ENCODE data around the gene AFF1. TPM values are rescaled to one million over a fixed set of nuclear protein-coding genes. Genes with fewer than 3 reads are reported as not detected.
A peak's percentile ranks its signal among the peaks of the same experiment; 100 is the strongest.

The AFF1 gene
- total and polyA plus RNA-seq, 2 donors from 2014 or later = 13.4 to 187 TPM

DNA sequence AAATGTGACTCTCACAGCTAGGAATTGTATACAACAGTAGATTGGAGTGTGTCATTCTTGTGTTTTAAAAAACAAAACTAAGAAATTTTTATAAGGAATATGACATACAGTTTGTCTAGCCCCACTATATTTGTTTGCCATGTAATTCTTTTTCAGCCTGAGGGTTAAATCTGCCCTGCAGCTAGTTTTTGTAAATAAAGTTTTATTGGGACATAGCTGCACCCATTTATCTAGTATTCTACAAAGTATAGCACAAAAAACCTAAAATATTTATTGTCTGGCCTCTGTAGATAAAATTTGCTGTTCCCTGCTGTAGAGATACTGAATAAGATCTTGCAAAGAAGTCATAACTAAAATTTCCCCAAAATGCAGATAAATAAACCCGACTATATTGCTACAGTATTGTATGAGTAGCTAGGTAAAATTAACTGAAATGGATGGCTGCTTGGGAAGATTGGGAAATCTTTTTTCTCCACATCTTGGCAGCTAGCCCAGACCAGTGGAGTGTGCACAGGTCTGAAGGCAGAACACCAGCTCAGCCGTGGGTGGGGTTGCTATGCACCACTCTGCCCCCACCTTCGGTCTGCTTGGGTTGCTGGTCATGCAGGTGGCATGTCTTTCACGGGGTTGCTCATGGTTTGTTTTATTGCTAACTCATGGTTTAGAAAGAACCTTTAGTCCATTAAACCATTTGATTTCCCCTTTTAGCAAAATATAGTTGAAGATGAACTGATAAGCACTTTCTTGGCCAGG lies 157.8 kb downstream of the AFF1 start:
- peaks cover 6 to 26% (median 21%) of the 10 kb centered on the region in 3 donors for H3K4me1 ChIP-seq (ENCODE audit: control insufficient read depth in 2 of 3, insufficient read depth in 2 of 3, low read depth in 1 of 3, low read length in 3 of 3)
- peak; percentile 84 for FAIRE-seq

DNA sequence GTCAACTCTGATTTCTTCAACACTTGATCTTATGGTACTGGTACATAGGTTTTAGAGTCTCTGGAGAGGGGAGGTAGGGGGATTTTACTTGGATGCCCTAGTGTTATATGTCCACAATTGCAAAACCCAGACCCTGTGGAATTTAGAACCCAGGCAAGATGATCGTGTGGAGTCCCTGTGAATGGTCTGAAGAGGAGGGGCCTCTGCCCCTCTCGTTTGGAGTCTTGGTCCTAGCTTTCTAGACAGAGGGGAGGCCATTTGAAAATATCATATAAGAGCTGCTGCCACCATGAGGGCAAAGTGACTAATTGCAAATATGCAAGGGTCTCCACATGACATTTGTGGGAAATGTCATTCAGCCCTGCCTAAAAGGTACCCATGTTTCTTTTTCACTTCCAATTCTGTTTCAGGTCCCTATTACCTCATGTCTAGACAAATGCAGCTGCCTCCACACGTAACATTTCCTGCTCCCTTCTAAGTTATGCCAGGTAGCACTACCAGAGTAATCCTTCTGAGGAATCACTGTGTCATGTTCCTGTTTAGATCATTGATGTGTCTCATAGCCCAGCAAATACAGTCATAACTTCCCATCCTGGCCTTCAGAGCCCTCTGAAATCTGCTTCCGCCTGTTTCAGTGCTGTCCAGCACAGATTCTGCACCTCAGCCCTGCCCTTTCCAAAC lies 158.8 kb downstream of the AFF1 start:
- peaks cover 6 to 21% (median 21%) of the 10 kb centered on the region in 3 donors for H3K4me1 ChIP-seq (ENCODE audit: control insufficient read depth in 2 of 3, insufficient read depth in 2 of 3, low read depth in 1 of 3, low read length in 3 of 3)
- H3K27ac ChIP-seq (ENCODE audit: low read depth in 2 of 2, low read length in 2 of 2) = peak overlapping the region; percentile 61 to 62
- H3K36me3 ChIP-seq (ENCODE audit: control insufficient read depth in 2 of 3, insufficient read depth in 3 of 3, low read length in 3 of 3) = peaks cover 2 to 13% (median 9%) of the 10 kb centered on the region in 3 donors
- no peak for FAIRE-seq
- no peaks in the 10 kb centered on the region for H3K27me3 ChIP-seq (ENCODE audit: control insufficient read depth, insufficient read depth, low read length)
- TF ChIP-seq, protein P1, sequence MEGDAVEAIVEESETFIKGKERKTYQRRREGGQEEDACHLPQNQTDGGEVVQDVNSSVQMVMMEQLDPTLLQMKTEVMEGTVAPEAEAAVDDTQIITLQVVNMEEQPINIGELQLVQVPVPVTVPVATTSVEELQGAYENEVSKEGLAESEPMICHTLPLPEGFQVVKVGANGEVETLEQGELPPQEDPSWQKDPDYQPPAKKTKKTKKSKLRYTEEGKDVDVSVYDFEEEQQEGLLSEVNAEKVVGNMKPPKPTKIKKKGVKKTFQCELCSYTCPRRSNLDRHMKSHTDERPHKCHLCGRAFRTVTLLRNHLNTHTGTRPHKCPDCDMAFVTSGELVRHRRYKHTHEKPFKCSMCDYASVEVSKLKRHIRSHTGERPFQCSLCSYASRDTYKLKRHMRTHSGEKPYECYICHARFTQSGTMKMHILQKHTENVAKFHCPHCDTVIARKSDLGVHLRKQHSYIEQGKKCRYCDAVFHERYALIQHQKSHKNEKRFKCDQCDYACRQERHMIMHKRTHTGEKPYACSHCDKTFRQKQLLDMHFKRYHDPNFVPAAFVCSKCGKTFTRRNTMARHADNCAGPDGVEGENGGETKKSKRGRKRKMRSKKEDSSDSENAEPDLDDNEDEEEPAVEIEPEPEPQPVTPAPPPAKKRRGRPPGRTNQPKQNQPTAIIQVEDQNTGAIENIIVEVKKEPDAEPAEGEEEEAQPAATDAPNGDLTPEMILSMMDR (IDR thresholded peaks at IDR 0.05; ENCODE audit: borderline replicate concordance, extremely low read depth, insufficient read depth) = peak; percentile 55
- H3K9ac ChIP-seq (ENCODE audit: low read length in 3 of 3) = no peak overlapping the region
- DNase-seq = peak in 4 of 5 donors; percentile 58 to 82 (median 70)
- intact Hi-C loops (cut with DNase I) = no loop called here
- no peaks in the 10 kb centered on the region for H3K9me3 ChIP-seq (ENCODE audit: control insufficient read depth in 2 of 3, insufficient read depth in 1 of 3, low read length in 3 of 3)
- H3K4me3 ChIP-seq (ENCODE audit: low read length in 3 of 3) = no peak overlapping the region

More for the DNA sequence above, 157.8 kb downstream of the AFF1 start:
- intact Hi-C loops (cut with DNase I) = no loop called here
- Histone ChIP-seq H3K9ac (ENCODE audit: low read length in 3 of 3) (no peak overlapping the region), H3K27ac (ENCODE audit: low read depth in 2 of 2, low read length in 2 of 2) (peak overlapping the region; percentile 61 to 62), H3K36me3 (ENCODE audit: control insufficient read depth in 2 of 3, insufficient read depth in 3 of 3, low read length in 3 of 3) (peaks cover 2 to 13% (median 9%) of the 10 kb centered on the region in 3 donors), H3K4me3 (ENCODE audit: low read length in 3 of 3) (no peak overlapping the region), H3K9me3 (ENCODE audit: control insufficient read depth in 2 of 3, insufficient read depth in 1 of 3, low read length in 3 of 3) (no peaks in the 10 kb centered on the region), H3K27me3 (ENCODE audit: control insufficient read depth, insufficient read depth, low read length) (no peaks in the 10 kb centered on the region)
- TF ChIP-seq, protein P1 (IDR thresholded peaks at IDR 0.05; ENCODE audit: borderline replicate concordance, extremely low read depth, insufficient read depth) = no peak
- peak; percentile 82 to 96 (median 93) for DNase-seq

DNA sequence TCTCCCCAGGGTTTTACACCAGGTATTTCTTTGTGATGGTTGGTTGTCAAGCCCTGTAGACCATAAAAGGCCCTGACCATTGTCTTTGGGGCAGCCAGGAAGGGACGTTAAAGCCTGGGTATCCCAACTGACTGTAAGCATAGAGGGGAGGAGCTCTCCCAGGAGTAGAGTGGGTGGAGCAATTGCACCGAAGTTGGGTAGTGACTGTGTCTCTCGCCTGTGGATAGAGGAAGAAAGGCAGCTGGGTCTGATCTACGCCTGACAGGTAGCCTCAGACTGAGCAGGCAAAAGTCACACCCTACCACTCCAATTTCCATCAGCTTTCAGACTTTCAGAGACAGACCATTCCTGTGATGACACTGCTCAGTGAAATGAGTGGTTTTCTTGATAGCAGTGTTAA lies 162.3 kb downstream of the AFF1 start:
- Histone ChIP-seq H3K9ac (ENCODE audit: low read length in 3 of 3) (no peak overlapping the region), H3K9me3 (ENCODE audit: control insufficient read depth in 2 of 3, insufficient read depth in 1 of 3, low read length in 3 of 3) (no peaks in the 10 kb centered on the region), H3K4me1 (ENCODE audit: control insufficient read depth in 2 of 3, insufficient read depth in 2 of 3, low read depth in 1 of 3, low read length in 3 of 3) (peaks cover 0 to 12% (median 8%) of the 10 kb centered on the region in 3 donors), H3K27me3 (ENCODE audit: control insufficient read depth, insufficient read depth, low read length) (no peaks in the 10 kb centered on the region), H3K36me3 (ENCODE audit: control insufficient read depth in 2 of 3, insufficient read depth in 3 of 3, low read length in 3 of 3) (peaks cover 0 to 17% (median 7%) of the 10 kb centered on the region in 3 donors), H3K27ac (ENCODE audit: low read depth in 2 of 2, low read length in 2 of 2) (no peak overlapping the region), H3K4me3 (ENCODE audit: low read length in 3 of 3) (no peak overlapping the region)
- DNase-seq (no peak), FAIRE-seq (no peak)
- TF ChIP-seq, protein P1 (IDR thresholded peaks at IDR 0.05; ENCODE audit: borderline replicate concordance, extremely low read depth, insufficient read depth) = no peak
- intact Hi-C loops (cut with DNase I) = no loop called here
